ENCODE measurements around the gene ZBTB1.
"Not testable (repeated sequence)": the region's sequence is repeated elsewhere in the genome, so short reads cannot be mapped to it uniquely, and the experiment has no call there.

The ZBTB1 gene

GRCh38 chr14:64556526-64556925 lies 52.0 kb downstream of the ZBTB1 start:
- H3K36me3 ChIP-seq (ENCODE audit: insufficient read depth, low read depth, low read length): no peaks in the 10 kb centered on the region
- H3K4me3 ChIP-seq (ENCODE audit: low read length): no peak overlapping the region
- no peak overlapping the region for H3K9ac ChIP-seq (ENCODE audit: low read depth, low read length)
- H3K4me1 ChIP-seq (ENCODE audit: insufficient read depth, low read length): no peaks in the 10 kb centered on the region
- H3K27me3 ChIP-seq (ENCODE audit: insufficient read depth, low read length): peaks cover 3% of the 10 kb centered on the region
- no peak overlapping the region for H3K27ac ChIP-seq (ENCODE audit: low read length)
- H3K9me3 ChIP-seq (ENCODE audit: insufficient read depth, low read depth, low read length): no peaks in the 10 kb centered on the region

- not testable (repeated sequence) for H3K9me3 ChIP-seq (ENCODE audit: insufficient read depth, low read depth, low read length); H3K27me3 ChIP-seq (ENCODE audit: insufficient read depth, low read length); H3K9ac ChIP-seq (ENCODE audit: low read depth, low read length); H3K4me1 ChIP-seq (ENCODE audit: insufficient read depth, low read length); H3K27ac ChIP-seq (ENCODE audit: low read length); H3K36me3 ChIP-seq (ENCODE audit: insufficient read depth, low read depth, low read length); H3K4me3 ChIP-seq (ENCODE audit: low read length)
Observed at GRCh38 chr14:64558216-64558615, 53.6 kb downstream of the ZBTB1 start.

GRCh38 chr14:64561631-64562030 lies 57.1 kb downstream of the ZBTB1 start:
- no peaks in the 10 kb centered on the region for H3K27me3 ChIP-seq (ENCODE audit: insufficient read depth, low read length)
- no peak overlapping the region for H3K4me3 ChIP-seq (ENCODE audit: low read length)
- no peaks in the 10 kb centered on the region for H3K9me3 ChIP-seq (ENCODE audit: insufficient read depth, low read depth, low read length)
- no peaks in the 10 kb centered on the region for H3K4me1 ChIP-seq (ENCODE audit: insufficient read depth, low read length)
- no peak overlapping the region for H3K9ac ChIP-seq (ENCODE audit: low read depth, low read length)
- H3K27ac ChIP-seq (ENCODE audit: low read length): no peak overlapping the region
- no peaks in the 10 kb centered on the region for H3K36me3 ChIP-seq (ENCODE audit: insufficient read depth, low read depth, low read length)

DNA sequence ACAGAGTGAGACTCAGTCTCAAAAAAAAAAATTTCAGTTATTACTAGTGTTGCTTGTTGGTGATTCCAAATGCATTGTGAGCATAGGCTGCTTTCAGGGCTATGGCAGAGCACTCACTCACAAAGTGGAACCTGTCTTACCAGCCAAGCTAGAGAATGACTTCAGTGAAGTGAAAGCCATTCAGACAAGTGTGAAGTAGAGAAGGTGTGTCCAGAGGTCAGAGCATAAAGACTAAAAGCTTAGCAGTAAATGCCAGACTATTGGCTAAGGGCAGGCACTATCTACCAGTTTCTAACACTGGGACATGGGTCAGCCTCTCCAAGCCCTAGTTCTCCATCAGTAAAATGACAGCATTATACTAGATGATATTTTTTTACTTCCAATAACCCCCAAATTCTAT lies 57.9 kb downstream of the ZBTB1 start:
- Histone ChIP-seq H3K36me3 (ENCODE audit: insufficient read depth, low read depth, low read length) (no peaks in the 10 kb centered on the region), H3K27me3 (ENCODE audit: insufficient read depth, low read length) (no peaks in the 10 kb centered on the region), H3K27ac (ENCODE audit: low read length) (no peak overlapping the region), H3K9me3 (ENCODE audit: insufficient read depth, low read depth, low read length) (no peaks in the 10 kb centered on the region), H3K4me3 (ENCODE audit: low read length) (no peak overlapping the region), H3K4me1 (ENCODE audit: insufficient read depth, low read length) (no peaks in the 10 kb centered on the region), H3K9ac (ENCODE audit: low read depth, low read length) (no peak overlapping the region)

- no peak overlapping the region for H3K27ac ChIP-seq (ENCODE audit: low read length)
- H3K36me3 ChIP-seq (ENCODE audit: insufficient read depth, low read depth, low read length): no peaks in the 10 kb centered on the region
- no peaks in the 10 kb centered on the region for H3K4me1 ChIP-seq (ENCODE audit: insufficient read depth, low read length)
Observed at GRCh38 chr14:64563696-64564095, 59.1 kb downstream of the ZBTB1 start.

DNA sequence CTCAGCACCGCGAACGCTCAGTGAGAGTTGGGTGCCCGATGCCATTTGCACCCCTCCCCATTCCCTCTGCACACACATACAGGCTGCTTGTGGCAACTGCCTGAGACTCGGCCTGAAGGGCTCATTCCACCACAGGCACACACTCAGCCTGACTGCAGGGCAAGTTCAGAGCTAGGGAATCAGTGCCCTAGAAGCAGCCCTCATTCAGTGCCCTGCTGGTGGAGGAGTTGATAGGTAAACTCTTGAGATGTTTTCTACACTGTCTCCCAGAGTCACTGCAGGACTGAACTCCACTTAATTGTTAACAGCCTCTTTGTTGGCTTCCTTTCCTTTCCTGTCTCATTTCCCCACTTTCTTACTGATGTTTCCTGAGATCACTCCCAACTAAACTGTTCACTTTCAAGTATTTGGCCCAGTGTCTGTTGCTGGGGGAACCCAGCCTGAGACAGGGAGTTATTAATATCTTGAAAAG lies 62.1 kb downstream of the ZBTB1 start:
- Histone ChIP-seq H3K4me3 (ENCODE audit: low read length) (no peak overlapping the region), H3K9ac (ENCODE audit: low read depth, low read length) (no peak overlapping the region), H3K9me3 (ENCODE audit: insufficient read depth, low read depth, low read length) (no peaks in the 10 kb centered on the region), H3K36me3 (ENCODE audit: insufficient read depth, low read depth, low read length) (no peaks in the 10 kb centered on the region), H3K4me1 (ENCODE audit: insufficient read depth, low read length) (no peaks in the 10 kb centered on the region), H3K27ac (ENCODE audit: low read length) (no peak overlapping the region), H3K27me3 (ENCODE audit: insufficient read depth, low read length) (no peaks in the 10 kb centered on the region)

More at GRCh38 chr14:64563696-64564095, 59.1 kb downstream of the ZBTB1 start:
- no peaks in the 10 kb centered on the region for H3K27me3 ChIP-seq (ENCODE audit: insufficient read depth, low read length)
- H3K9ac ChIP-seq (ENCODE audit: low read depth, low read length): no peak overlapping the region
- H3K4me3 ChIP-seq (ENCODE audit: low read length): no peak overlapping the region
- H3K9me3 ChIP-seq (ENCODE audit: insufficient read depth, low read depth, low read length): no peaks in the 10 kb centered on the region

DNA sequence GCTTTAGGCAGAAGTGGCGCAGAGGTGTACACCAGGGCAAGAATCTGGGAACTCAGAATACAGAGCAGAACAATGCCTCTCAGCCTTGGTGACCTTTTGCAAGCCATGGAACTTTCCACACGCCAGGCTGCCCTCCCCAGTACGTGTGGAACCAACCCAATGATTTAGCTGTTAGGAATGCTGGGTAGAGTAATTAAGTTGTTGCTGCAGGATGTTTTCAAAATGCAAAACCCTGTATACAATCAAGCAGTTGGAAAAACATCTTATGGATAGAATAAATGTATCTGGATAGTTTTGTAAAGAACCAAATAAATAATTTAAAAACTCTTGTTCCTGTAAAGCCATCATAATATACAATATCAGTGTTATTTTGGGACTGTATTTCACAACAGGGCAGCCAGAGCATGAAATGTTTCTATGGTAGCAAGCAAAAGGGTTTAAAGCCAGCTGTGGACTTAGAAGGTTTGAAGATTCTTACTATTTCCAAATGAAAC lies 64.6 kb downstream of the ZBTB1 start:
- H3K27ac ChIP-seq (ENCODE audit: low read length): no peak overlapping the region
- H3K9ac ChIP-seq (ENCODE audit: low read depth, low read length): no peak overlapping the region
- H3K27me3 ChIP-seq (ENCODE audit: insufficient read depth, low read length): no peaks in the 10 kb centered on the region
- H3K4me1 ChIP-seq (ENCODE audit: insufficient read depth, low read length): peaks cover 11% of the 10 kb centered on the region; the same call in 1 of the 2 replicates
- H3K4me3 ChIP-seq (ENCODE audit: low read length): no peak overlapping the region
- H3K9me3 ChIP-seq (ENCODE audit: insufficient read depth, low read depth, low read length): no peaks in the 10 kb centered on the region
- no peaks in the 10 kb centered on the region for H3K36me3 ChIP-seq (ENCODE audit: insufficient read depth, low read depth, low read length)

DNA sequence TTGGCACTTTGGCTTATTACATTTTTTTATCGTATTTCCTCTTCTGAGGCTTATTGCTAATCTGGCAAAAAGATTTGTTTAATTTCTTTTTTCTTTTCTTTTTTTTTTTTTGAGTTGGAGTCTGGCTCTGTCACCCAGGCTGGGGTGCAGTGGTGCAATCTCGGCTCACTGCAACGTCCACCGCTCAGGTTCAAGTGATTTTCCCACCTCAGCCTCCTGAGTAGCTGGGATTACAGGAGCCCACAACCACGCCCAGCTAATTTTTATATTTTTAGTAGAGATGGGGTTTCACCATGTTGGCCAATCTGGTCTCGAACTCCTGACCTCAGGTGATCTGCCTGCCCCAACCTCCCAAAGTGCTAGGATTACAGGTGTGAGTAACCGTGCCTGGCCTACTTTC lies 65.1 kb downstream of the ZBTB1 start:
- H3K4me3 ChIP-seq (ENCODE audit: low read length); H3K9ac ChIP-seq (ENCODE audit: low read depth, low read length); H3K27me3 ChIP-seq (ENCODE audit: insufficient read depth, low read length); H3K9me3 ChIP-seq (ENCODE audit: insufficient read depth, low read depth, low read length); H3K36me3 ChIP-seq (ENCODE audit: insufficient read depth, low read depth, low read length); H3K27ac ChIP-seq (ENCODE audit: low read length): not testable (repeated sequence)
- H3K4me1 ChIP-seq (ENCODE audit: insufficient read depth, low read length): peaks cover 11% of the 10 kb centered on the region; the same call in 1 of the 2 replicates

DNA sequence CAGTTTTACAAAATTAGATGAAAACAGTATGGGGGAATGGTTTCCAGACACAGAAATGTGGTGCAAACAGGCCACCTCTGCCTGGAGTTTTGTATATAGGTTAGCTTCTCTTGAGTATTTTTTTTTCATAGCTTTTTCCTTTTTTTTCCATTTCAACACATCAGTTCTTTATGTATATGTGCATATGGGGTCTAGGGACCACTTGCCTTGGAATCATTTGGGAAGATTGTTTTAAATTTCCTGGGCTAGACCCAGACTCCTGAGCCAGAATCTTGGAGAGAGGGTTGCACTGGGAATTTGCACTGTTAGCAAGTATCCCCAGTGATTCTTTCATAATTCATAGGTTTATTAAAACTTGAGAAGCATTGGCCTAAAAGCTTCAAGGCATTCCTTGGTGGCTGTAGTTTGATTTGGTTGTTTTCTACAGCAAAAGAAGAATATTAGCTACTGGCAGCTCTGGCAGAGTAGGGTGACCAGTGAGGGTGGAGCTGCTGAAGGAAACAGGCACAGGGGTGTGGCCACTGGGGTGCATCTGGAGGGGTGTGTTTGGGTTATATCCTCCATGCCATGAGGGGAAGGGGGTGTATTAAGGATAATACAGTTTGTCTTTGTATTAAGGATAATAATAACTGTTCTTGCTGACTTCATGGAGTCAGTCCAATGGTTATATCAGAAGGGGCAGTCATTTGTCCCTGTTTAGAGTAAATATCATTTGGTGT lies 68.0 kb downstream of the ZBTB1 start:
- no peak overlapping the region; the same call in 1 of the 2 replicates for H3K9ac ChIP-seq (ENCODE audit: low read depth, low read length)
- peak overlapping the region; percentile 3 for H3K27ac ChIP-seq (ENCODE audit: low read length)
- H3K9me3 ChIP-seq (ENCODE audit: insufficient read depth, low read depth, low read length): no peaks in the 10 kb centered on the region
- no peaks in the 10 kb centered on the region for H3K36me3 ChIP-seq (ENCODE audit: insufficient read depth, low read depth, low read length)
- peak overlapping the region; percentile 21 for H3K4me3 ChIP-seq (ENCODE audit: low read length)
- no peaks in the 10 kb centered on the region for H3K27me3 ChIP-seq (ENCODE audit: insufficient read depth, low read length)
- peaks cover 11% of the 10 kb centered on the region; the same call in 1 of the 2 replicates for H3K4me1 ChIP-seq (ENCODE audit: insufficient read depth, low read length)

- no peaks in the 10 kb centered on the region for H3K27me3 ChIP-seq (ENCODE audit: insufficient read depth, low read length)
- no peak overlapping the region; the same call in 1 of the 2 replicates for H3K9ac ChIP-seq (ENCODE audit: low read depth, low read length)
Observed at GRCh38 chr14:64573109-64573508, 68.5 kb downstream of the ZBTB1 start.

More at GRCh38 chr14:64573109-64573508, 68.5 kb downstream of the ZBTB1 start:
- Histone ChIP-seq H3K4me1 (ENCODE audit: insufficient read depth, low read length) (peaks cover 11% of the 10 kb centered on the region; the same call in 1 of the 2 replicates), H3K36me3 (ENCODE audit: insufficient read depth, low read depth, low read length) (no peaks in the 10 kb centered on the region), H3K27ac (ENCODE audit: low read length) (peak overlapping the region; percentile 3), H3K4me3 (ENCODE audit: low read length) (peak overlapping the region; percentile 21), H3K9me3 (ENCODE audit: insufficient read depth, low read depth, low read length) (no peaks in the 10 kb centered on the region)

All from iPS-20b (cell line).